GM21381 (cell line): ENCODE data around the gene NT5C1B.

Experiments used
- ATAC-seq: cut with Tn5 transposase; IDR thresholded peaks from one replicate; pipeline ENCODE4 v1.9.1; 2021; ENCODE audit warnings: mild to moderate bottlenecking, moderate library complexity; ENCODE audit not compliant: unreplicated experiment

The NT5C1B gene

DNA sequence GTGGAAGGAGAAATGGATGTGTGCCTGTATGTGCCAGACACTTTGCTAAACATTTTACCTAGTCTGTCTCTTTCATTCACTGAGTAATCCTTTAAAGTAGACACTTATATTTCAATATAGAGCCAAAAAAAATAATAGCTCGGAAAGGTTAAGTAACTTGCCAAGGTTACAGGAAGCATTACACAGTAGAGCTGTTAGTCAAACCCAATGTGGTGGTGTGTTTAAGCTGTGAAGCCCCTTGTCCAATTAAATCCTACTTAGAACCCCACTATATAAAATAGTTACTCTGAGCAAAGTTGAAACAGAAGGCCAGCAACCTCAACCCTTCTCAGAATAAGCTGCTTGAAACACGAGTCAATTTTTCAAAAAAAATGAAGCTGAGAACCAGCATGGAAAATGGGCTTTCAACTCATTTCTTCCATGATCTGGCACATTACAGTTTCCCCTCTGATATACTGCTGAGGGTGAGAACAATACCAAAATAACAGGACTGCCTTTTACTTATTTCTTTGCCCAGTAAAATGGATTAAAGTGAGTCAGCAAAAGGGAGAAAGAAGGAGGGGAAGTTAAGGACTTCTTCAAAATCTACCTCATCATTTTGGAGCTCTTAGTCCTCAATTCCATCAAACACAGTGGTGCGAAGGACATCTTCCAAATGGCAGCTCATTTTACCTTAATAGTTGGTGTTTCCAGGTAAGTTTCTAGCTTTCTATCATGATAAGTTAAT is 36.9 kb downstream of the NT5C1B start:
- ATAC-seq, result no peak

DNA sequence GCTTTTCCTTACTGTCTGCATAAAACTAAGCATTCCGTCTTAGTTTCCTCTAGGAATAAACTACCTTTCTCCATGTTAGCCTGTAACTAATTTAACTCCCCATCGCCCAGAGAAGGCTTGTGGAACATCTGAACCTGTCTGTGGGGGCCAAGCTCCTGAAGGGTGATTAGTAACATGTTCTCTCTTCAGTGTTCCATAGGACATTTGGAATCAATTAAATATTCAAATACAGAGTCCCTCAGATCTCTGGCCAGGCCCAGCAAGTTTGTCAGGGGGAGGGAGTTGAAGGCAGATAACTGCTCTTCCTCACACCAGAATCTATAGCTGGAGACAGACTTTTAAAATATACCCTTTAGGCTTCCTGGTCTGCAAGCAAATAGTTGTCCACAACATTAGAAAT is 37.7 kb downstream of the NT5C1B start:
- ATAC-seq, result no peak

- no peak for ATAC-seq
These were observed 38.2 kb downstream of the NT5C1B start for GRCh38 chr2:18551169-18551568.

- no peak for ATAC-seq
These were observed 38.9 kb downstream of the NT5C1B start for GRCh38 chr2:18550433-18550832.

DNA sequence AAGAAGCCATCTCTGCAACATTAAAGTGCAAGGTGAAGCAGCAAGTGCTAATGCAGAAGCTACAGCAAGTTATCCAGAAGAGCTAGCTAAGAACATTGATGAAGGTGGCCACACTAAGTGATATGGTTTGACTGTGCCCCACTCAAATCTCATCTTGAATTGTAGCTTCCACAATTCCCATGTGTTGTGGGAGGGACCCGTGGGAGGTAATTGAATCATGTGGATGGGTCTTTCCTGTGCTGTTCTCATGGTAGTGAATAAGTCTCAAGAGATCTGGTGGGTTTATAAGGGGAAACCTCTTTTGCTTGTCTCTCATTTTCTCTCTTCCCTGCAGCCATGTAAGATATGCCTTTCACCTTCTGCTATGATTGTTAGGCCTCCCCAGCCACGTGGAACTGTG is 40.3 kb downstream of the NT5C1B start:
- ATAC-seq, result no peak

DNA sequence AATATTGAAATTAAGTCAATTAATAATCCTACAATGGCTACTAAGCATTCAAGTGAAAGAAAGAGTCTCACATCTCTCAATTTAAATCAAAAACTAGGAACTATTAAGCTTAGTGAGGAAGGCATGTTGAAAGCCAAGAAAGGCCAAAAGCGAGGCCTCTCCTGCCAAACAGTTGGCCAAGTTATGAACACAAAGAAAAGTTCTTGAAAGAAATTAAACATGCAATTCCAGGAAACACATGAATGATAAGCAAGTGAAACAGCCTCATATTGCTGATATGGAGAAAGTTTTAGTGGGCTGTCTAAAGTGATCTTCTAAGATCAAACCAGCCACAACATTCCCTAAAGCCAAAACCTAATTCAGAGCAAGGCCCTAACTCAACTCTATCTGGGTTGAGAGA is 40.7 kb downstream of the NT5C1B start:
- no peak for ATAC-seq

DNA sequence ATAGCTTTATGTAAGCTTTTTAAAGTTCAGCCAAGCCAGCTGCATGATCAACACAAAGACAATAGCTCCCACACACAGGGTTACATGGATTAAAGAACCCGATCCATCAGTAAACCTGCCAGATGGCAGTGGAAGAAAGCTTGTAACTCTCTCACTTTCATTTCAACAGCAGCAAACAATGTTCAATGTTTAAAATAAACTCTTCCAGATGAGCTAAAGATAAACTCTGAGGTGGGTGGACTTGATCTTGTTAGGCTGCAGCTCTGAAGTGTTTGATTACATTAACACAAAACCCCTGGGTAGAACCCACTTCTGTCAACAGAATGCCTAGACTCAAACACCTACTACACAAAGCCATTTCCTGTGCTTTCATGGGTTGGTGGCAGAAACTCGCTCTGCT is 42.8 kb downstream of the NT5C1B start:
- ATAC-seq, result no peak

DNA sequence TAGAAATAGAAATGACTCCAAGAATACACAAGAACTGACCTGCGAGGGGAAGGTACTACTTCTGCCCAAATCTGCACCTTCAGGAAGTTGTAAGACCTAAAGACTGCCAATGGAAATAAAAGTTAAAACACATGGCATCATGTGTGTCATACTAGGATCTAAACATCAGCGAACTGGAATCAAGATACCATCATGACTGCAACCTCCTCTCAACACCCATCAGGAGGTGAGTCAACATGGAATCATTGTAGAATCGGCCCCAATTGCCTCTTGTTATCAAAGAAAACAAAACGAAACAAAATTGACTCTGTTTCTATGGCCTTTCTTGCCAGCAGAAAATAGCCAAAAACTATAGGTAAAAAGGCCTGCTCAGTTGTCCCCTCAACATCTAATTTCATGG is 44.0 kb downstream of the NT5C1B start:
- ATAC-seq, result no peak

- no peak for ATAC-seq
These were observed 45.2 kb downstream of the NT5C1B start for GRCh38 chr2:18544171-18544570.

DNA sequence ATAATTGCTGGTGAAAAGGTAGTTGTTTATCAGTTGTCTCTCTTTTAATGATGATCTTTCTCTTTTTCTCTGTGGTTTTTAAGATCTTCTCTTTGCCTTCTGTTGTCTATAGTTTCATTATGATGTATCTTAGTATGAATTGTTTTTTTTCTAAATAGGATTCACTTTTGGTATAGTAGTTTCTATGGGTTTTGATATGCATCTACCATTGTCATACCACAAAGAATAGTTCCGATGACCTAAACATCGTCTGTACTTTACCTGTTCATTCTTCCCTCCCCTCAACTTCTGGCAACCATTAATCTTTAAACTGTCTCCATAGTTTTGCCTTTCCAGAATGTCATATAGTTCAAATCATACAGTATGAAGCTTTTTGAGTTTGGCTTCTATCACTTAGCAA is 48.5 kb downstream of the NT5C1B start:
- no peak for ATAC-seq

DNA sequence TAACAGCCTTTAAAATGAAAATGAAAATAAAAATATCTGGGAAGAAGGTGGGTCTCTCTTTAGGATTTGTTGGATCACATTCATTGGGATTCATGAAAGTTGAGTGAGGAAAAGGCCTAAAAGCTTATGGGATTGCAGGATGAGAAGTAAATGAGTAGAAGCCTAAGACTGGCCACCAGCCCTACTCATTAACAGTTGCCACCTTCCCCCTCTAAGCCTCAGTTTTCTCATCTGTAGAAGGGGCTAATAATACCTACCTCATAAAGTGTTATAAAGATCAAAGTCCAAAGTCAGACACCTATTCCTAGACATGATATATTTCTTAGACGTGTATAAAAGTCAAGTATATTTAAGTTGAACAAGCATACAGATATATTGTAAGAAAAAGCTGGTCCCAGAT is 52.7 kb downstream of the NT5C1B start:
- no peak for ATAC-seq

- ATAC-seq, result no peak
These were observed 53.3 kb downstream of the NT5C1B start for GRCh38 chr2:18536100-18536499.

- no peak for ATAC-seq
These were observed 58.2 kb downstream of the NT5C1B start for GRCh38 chr2:18531194-18531593.

- no peak for ATAC-seq
These were observed 61.5 kb downstream of the NT5C1B start for GRCh38 chr2:18527822-18528221.

- ATAC-seq, result no peak
These were observed 62.0 kb downstream of the NT5C1B start for GRCh38 chr2:18527326-18527725.

DNA sequence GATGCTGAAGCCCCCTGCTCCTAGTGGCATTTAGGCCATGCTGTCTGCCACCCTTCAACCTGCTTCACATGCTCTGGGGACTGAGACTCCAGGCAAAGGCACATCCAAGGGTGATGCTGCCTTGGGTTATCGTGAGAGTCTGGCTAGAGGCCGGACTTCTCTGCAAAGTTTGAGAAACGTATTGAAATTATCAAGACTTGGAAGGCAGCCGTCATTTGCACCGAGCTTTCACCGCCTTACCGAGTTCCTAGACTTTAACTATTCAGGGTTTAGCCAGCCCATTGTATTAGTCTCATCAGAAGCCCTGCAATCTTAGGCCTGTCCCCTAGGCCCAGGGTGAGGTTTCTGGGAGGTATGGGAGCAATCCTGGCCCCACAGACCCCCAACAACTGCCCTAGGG is 62.9 kb downstream of the NT5C1B start:
- no peak for ATAC-seq

DNA sequence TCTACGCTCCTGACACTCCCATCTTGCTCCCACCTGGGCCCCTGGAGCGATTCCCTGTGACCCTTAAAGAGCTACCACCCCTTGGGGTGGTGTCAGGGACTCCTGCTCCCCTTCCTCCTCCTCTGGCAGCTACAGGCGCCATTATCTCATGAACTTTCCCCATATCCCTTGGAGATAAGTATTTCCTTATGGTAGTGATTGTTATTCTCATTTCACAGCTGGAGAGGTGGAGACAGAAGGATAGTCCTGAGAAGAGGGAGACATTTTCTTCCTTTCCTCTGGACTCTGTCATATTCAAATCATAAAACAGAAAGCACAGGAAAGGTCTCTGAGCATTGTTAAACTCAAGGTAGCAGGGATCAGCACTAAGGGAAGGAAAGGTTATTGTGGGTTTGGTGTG is 63.5 kb downstream of the NT5C1B start:
- no peak for ATAC-seq

DNA sequence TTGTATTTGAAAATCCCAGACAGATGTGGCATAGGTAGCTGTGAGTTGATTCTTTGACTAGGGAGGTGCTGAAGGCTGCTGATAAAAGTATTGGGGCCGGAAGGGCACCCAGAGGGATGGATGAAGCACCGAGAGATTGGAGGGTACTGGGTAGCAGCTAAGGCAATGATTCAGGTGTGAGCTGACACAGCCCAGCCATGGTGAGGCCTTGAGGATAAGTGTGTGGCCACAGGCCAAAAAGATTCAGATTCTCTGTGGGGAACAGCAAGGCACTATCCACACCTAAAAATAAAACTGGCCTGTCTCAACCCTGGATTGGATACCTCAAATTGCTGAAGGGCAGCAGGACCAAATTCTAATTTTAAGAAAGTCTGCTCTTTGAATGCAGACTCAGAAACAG is 64.1 kb downstream of the NT5C1B start:
- ATAC-seq, result no peak

DNA sequence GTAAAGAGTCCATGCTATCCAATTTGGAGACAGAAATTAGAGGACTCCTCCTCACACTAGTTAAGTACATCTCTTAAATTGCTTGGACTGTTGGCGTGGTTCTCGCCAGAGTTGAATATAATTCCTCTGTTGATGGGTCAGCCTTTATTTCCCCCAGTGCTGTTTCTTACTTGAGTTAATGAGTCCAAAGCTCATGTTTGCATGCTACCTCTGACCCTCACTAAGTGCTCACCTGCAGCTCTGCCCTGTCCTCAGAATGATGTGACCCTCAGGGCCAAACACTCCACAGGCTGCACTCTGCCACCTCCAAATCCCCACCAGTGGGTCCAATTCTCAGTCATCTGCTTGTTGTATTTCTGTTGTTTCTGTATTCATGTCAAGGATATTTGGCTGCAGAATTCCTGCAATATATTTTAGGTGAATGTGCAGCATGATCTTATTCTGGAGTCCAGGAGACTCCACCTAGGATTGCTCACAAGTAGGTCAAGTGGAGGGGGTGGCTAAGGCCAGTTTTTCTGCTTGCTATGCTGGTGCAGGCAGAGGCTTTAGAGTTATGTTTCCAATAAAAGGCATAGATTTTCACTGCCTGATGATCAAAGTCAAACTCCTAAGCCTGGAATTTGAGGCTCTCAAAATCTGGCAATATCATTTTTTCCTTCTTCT is 66.8 kb downstream of the NT5C1B start:
- no peak for ATAC-seq

- peak; percentile 79 for ATAC-seq
These were observed 68.6 kb downstream of the NT5C1B start for GRCh38 chr2:18520451-18521425.

DNA sequence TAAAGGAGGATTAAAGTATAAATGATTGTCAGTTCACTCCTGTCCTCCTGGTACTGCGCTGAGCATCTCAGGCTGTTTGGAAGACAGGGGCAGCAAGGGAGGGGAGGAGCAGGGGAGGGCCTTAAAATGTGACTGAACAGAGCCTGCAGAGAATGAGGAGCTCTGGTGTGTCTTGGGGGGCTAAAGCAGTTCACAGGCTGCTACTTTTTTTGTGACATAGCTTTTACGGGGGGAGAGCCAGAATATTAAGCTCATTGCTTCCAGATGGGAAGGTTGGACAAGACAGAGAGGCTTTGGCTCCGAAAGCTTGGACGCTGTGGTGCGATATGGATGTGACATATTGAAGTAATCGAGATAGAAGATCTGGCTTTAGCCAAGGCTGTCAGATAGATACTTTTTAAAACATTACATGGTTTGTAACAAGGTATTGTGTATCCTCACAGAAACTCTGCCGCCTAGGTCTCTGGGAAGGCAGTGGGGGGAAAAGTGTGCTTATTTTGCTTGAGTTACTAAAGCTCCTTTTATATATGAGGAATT is 69.4 kb downstream of the NT5C1B start:
- no peak for ATAC-seq
